ENCODE measurements around the gene SPG11.
"Not testable (repeated sequence)": the region's sequence is repeated elsewhere in the genome, so short reads cannot be mapped to it uniquely, and the experiment has no call there.

DNA sequence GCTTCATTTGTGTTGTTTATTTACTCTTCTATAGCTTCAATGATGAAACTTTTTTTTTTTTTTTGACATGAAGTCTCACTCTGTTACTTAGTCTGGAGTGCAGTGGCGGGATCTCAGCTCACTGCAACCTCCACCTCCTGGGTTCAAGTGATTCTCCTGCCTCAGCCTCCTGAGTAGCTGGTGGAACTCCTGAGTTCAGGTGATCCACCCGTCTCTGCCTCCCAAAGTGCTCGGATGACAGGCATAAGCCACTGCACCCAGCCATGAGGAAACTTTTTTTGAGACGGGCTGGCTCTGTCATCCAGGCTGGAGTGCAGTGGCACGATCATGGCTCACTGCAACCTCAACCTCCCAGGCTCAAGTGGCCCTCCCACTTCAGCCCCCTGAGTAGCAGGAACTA, 131.2 kb downstream of the SPG11 start:
- TF ChIP-seq, protein P1, sequence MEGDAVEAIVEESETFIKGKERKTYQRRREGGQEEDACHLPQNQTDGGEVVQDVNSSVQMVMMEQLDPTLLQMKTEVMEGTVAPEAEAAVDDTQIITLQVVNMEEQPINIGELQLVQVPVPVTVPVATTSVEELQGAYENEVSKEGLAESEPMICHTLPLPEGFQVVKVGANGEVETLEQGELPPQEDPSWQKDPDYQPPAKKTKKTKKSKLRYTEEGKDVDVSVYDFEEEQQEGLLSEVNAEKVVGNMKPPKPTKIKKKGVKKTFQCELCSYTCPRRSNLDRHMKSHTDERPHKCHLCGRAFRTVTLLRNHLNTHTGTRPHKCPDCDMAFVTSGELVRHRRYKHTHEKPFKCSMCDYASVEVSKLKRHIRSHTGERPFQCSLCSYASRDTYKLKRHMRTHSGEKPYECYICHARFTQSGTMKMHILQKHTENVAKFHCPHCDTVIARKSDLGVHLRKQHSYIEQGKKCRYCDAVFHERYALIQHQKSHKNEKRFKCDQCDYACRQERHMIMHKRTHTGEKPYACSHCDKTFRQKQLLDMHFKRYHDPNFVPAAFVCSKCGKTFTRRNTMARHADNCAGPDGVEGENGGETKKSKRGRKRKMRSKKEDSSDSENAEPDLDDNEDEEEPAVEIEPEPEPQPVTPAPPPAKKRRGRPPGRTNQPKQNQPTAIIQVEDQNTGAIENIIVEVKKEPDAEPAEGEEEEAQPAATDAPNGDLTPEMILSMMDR (IDR thresholded peaks at IDR 0.05; ENCODE audit: low read depth, low read length) = not testable (repeated sequence)
- TF ChIP-seq POLR2A (IDR thresholded peaks at IDR 0.05; ENCODE audit: extremely low read depth, insufficient read length) = not testable (repeated sequence)
- TF ChIP-seq, protein P2, sequence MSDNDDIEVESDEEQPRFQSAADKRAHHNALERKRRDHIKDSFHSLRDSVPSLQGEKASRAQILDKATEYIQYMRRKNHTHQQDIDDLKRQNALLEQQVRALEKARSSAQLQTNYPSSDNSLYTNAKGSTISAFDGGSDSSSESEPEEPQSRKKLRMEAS (IDR thresholded peaks at IDR 0.05; ENCODE audit: low read depth, low read length) = not testable (repeated sequence)
